PC-9 (cell line): ENCODE results near the gene FGFR2.

Experiments used
- CTCF ChIP-seq: fragments of 200-600 bp; sonication (generic); conservative IDR thresholded peaks from 2 replicates; pipeline ENCODE4 v1.6.1; 2017; ENCODE audit warnings: mixed run types, antibody characterized with exemption, mild to moderate bottlenecking, moderate library complexity
- EZH2 ChIP-seq: fragments of 200-600 bp; sonication (generic); IDR thresholded peaks from 2 replicates; pipeline ENCODE4 v1.8.0; 2017; ENCODE audit warnings: antibody characterized with exemption, low read depth

GRCh38 chr10:121615836-121616235, 17.6 kb upstream of the FGFR2 start:
- no peak for TF ChIP-seq CTCF
- TF ChIP-seq EZH2: no peak
